Activated CD4-positive, alpha-beta T cell treated with anti-CD3 and anti-CD28 coated beads for 1 hour (primary cell): ENCODE measurements around the gene CERS1.

ENCODE experiments used
- DNase-seq: peaks from one replicate; pipeline ENCODE4 v3.0.0-alpha.2; 2020

CERS1 gene

DNA sequence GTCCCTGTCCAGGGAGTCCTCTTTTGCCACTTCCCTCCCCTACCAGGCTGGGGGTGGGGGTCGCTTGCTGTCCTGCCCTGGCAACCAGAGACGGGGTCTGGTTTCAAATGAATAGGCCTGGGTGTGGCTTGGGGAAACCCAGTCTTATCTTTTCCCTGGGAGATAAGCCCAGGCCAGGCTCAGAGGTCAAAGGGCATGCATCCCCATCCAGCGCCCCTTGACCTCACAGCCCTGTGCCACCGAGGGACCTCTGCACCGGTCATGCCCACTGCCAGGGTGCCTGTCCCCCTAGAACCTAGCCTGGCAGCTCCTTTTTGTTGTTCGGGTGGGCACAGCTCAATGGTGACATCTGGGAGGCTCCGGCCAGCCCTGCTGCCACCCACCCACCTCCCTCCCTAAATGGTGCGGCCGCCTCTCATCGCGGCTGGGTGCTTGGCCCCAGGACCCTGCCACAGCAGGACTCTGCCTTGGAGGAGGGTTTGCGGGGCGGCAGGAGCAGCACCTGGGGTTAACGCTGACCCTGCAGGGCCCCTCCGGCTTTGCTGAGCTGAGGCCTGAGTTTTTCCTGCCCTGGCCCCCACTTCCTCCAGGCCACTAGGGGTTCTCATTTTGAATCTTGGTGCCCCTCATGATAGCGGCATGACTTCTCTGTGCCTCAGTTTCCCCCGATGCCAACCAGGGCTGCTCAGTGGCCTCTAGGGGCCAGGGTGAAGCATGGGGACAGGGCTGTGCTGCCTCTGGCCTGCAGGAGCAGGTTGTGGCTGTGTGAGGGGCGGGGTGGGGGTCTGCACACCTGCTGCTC is 2.9 kb upstream of the CERS1 start:
- DNase-seq = no peak

DNA sequence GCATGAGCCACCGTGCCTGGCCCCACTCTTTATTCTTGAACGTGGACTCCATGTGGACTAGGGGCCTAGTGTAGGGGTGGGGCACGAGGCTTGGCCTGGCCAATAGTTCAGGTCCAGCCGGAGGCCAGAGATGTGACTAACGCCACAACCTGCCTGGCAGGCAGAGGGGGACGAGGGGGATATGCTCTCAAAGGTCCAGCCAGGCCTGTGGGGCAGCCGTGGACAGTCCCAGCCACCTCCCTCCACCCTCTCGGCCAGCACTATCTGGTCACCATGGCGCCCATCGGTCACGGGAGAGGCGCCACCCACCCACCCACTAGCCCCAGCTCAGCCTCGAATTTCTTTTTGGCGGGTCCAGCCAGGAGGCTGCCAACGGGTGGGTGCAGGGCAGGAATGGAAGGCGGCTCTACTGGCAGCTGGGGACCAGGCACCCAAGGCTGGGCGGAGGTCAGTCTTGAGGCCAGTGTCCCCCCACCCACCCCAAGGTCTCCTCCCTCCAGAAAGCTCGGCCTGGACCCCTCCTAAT is 2.2 kb upstream of the CERS1 start:
- DNase-seq = no peak

DNA sequence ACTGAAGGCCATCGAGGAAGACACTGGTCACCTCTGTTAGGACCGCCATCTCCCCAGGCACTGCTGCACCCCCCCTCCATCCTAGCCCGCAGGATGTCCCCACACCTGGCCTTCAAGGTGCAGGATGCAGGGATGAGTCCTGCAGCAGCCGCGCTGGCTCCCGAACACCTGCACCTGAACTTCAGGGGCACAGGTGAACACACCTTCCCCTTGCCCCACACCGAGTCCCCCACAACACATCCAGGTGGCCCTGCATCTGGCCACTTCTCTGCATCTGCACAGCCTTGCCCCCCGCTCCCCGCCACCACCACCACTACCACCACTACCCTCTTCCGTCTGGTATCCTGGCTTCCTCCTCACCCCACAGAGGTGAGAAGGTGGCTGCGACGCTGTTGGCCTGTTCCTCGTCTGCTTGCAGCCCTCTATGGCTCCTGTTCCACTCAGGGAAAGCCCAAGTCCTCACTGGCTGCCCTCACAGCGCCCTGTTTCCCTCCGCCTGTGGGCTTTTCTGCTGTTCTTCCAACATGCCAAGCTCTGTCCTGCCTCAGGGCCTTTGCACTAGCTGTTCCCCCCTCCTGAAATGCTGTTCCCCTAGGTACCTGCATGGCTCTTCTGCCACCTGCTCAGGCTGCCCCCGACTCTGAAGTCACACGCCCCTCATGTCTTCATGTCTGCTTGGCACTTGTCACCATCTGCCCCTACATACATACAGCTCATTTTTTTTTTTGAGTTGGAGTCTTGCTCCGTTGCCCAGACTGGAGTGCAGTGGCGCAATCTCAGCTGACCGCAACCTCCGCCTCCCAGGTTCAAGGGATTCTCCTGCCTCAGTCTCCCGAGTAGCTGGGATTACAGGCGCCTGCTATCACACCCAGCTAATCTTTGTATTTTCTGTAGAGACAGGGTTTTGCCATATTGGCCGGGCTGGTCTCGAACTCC is 1.4 kb upstream of the CERS1 start:
- no peak for DNase-seq

GRCh38 chr19:18896421-18896841 is 473 bp upstream of the CERS1 start:
- DNase-seq = no peak

DNA sequence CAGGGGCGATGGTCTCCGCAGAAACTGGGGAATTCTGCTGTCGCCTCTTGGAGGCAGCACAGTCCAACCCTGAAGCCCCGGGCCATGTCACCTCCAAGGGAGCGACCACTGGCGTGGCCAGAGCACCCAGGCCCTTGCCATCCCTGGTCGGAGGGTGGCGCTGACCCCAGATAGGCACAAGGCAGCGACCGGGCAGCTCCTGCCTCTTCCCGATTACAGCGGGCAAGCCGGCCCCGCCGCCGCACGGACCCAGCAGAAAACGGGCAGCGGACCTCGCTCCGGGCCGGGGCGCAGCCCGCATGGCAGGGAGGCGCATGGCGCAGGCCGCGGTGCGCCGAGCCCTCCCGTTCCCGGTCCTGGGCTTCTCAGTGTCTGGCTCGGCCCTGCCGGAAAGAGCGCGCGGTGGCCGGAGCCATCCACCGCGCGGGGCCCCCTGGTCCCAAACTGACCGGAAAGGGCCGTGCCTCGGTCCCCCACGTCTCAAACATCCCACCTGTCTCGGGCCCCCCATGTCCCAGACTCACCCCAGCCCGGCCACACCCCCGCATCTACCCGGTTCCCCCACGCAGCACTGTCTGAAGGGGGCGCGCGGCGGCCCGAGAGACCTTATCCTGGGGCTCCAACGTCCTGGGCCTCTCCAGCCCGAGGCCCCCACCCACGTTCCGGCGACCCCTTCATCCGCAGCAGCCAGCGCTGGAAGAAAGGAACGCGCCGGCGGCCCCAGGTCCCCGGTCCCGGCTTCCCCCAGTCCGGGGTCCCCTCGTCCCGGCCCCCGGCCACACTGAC is 727 bp downstream of the CERS1 start:
- DNase-seq = no peak

DNA sequence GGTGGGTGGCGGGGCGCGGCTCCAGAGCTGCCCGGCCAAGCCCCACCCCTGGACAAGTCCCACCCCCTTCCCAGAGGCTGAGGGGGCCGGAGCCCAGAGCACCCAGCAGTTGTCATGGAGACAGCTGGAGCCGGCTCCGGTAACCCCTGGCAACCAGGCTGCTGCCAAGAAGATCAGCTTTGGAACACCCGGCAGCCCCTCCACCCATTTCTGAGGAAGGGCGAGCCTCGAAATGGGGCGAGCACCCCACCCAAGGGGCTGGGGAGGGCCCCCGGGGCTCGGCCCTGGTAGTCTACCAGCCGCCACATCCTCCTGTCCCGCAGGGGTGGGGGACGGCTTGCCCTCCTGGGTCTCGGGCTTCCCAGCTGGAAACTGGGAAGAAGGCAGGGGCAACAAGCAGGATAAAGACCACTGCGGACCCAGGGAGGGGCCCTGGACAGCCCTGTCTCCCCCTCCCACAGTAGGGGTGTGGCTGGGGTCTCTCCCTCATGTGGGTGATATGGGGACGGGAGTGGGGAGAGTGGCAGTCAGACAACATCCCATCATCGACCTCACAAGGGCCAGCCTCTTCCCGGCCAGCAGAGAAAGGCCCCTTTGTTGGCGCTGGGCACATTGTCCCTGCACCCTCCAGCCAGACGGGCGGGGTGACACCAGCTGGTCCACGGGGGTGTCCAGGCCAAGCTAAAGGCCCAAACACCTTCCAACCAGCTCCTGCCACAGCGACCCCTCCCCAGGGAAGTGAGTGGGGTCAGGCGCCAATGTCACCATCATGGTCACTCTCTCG is 1.5 kb downstream of the CERS1 start:
- DNase-seq = no peak

GRCh38 chr19:18893587-18894253 is 2.2 kb downstream of the CERS1 start:
- DNase-seq = no peak

DNA sequence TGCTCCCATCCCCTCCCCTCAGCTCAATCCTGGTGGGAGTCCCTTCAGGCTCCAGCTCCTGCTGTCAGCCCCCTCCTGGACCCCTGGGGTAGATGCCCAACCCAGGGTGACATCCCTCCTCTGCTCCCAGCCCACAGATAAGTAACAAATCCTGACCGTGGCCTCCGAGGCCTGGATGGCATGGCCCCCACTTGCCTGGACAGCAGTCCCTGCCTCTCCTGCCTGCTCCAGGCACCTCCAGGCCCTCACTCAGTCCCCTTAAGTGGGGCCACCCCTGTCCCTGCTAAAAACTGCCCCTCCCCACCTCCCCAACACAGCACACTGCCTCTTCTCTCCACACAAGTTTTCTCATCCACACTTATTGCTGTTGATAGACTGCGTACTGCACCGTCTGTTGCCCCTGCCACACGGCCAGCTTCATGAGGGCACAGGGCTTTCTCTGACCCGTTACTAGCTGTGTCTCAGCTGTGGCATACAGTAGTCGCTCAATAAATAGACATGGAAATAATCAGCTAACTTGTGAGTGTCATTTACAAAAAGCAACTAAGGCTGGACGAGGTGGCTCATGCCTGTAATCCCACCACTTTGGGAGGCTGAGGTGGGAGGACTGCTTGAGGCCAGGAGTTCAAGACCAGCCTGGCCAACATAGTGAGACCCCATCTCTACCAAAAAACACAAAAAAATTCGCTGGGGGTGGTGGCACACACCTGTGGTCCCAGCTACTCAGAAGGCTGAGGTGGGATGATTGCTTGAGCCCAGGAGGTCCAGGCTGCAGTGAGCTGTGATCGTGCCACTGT is 5.8 kb downstream of the CERS1 start:
- DNase-seq = no peak

DNA sequence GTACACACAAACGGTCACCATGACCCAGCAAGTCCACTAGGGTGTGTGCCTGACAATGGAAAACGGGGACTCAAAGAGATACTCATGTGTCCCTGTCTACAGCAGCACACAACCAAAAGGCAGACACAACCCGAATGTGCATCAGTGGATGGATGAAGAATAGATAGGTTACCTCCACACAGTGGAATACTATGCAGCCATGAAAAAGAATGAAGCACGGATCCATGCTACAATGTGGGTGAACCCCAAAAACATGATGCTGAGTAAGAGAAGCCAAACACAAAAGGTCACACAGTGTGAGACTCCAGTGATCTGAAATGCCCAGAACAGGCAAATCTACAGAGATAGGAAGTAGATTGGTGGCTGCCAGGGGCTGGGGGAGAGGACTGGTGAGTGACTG is 9.0 kb downstream of the CERS1 start:
- no peak for DNase-seq

GRCh38 chr19:18883526-18884304 is 12.2 kb downstream of the CERS1 start:
- DNase-seq = no peak

DNA sequence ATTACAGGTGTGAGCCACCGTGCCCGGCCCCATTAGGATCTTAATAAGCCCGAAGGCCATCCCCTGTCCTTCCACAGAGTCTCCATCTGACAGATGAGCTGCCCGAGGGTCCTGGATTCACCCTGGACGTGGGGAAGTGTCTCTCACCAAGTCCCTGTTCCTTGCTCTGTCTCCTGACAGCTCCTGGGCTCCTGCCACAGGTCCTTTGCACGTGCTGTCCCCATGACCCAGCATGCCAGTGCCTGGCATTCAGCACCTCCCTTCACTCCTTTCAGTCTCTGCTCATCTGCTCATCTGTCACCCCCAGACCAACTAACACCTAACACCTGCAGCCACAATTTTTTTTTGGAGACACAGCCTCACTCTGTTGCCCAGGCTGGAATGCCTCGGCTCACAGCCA is 14.5 kb downstream of the CERS1 start:
- no peak for DNase-seq

- DNase-seq = no peak
Measured at GRCh38 chr19:18879579-18880373, 16.2 kb downstream of the CERS1 start.

DNA sequence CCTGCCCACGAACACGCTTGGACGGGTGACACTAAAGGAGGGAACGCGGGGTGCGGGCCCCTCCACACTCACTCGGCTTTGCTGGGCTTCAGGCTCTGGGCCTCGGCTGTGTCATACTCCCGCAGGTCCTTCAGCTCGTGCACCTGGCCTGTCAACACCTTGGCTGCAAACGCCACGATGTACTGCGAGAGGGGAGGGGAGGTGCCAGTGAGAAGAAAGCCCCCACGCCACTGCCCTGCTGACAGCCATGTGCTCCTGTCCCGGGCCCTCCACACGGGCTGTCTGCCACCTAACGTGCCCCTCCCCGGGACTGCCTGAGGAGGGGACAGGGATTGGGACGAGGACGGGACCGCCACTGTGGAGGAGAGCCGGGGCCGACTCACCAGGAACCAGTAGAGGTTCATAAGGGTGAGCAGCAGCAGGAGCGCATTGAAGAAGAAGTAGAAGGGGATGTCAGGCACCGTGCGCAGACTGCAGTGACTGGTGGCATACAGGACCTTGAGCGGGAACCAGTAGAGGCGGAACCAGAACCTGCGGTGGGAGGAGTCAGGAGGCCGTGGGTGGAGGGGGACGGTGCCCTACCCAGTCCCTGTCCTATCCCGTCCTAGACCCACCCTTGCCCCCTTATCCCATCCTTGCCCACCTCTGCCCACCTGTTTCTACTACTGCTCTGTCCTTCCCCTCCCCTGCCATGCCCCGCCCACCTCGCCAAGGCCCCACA is 16.9 kb downstream of the CERS1 start:
- no peak for DNase-seq

DNA sequence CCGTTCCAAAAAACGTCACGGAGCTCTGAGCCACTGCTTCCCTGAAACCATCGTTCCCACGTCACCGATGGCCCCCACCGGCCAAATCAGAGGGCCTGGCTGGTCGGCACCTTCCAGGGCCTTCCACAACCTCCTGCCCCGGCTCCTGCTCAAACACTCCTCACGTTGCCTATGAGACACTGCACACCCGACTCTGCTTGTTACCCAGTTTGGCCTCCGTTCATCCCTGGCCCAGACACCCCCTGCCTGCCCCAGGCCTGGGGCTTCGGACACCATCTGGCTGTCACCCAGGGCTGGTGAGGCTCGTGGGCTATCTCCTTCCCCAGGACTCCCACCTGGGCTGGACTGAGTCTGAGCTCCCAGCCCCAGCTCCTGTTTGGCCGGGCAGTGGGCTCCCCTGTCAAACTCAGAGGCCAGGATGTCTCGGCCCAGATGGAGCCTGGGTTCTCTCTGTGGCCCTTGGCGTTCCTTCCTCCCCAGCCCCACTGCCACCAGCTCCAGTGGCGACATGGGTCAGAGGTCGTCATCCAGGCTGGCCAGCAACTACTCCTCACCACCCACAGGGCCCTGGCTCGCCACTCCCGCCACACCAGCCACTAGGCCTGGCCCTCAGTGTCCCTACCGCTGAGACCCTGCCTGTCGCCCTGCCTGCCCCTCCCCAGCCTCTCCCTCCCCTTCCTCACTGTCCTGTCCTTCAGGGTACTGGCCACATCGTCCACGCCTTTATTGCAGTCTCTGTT is 17.7 kb downstream of the CERS1 start:
- DNase-seq = no peak

GRCh38 chr19:18876865-18877264 is 19.1 kb downstream of the CERS1 start:
- DNase-seq = no peak

DNA sequence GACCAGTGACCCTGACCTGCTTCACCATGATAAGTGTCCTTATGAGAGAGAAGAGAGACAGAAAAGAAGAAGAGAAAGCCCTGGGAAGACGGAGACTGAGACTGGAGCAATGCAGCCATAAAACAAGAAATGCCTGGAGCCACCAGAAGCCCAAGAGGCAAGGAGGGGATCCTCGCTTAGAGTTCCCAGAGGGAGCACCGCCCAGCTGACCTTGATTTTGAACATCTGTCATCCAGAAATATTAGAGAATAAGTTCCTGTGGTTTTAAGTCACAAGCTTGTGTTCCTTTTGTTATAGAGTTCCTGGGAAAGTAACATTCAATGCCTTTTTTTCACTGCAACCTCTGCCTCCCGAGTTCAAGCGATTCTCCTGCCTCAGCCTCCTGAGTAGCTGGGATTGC is 20.2 kb downstream of the CERS1 start:
- DNase-seq = no peak

- no peak for DNase-seq
Measured at GRCh38 chr19:18871543-18871942, 24.4 kb downstream of the CERS1 start.
